IMR-90 (cell line): ENCODE results near the gene LRATD1. TPM values are rescaled to one million over a fixed set of nuclear protein-coding genes. Genes with fewer than 3 reads are reported as not detected.

Experiments used
- ATAC-seq: fragments of 200-7000 bp; cut with Tn5 transposase; 2 replicates; pipeline ENCODE4 v1.9.1; 2020; ENCODE audit warnings: low read depth, mild to moderate bottlenecking, moderate library complexity
- BruUV-seq: library from RNA; stranded (reverse); fragments of 400-500 nt; replicated peaks from 2 replicates; lab custom pipeline; 2021; lab: Mats Ljungman, UMichigan
- CTCF ChIA-PET: fragments of 300-600 bp; formaldehyde crosslinking; extraction: SDS; loops from one replicate; lab custom pipeline; 2021; ENCODE audit warnings: antibody characterized with exemption; lab: Yijun Ruan, JAX
- POLR2A ChIA-PET: fragments of 300-600 bp; sonication (Branson Sonifier 250); formaldehyde crosslinking; loops from one replicate; lab custom pipeline; 2022; ENCODE audit warnings: antibody characterized with exemption; ENCODE audit not compliant: unreplicated experiment; lab: Charles Lee
- DNase-seq: peaks from one replicate; pipeline ENCODE4 v3.0.0; 2013
- H2AFZ ChIP-seq: replicated peaks from 2 replicates; pipeline ENCODE3; 2013; ENCODE audit warnings: low read length, mild to moderate bottlenecking; ENCODE audit not compliant: poor library complexity
- H2AK5ac ChIP-seq: 2 replicates; pipeline ENCODE4 v1.6.1; 2013; ENCODE audit warnings: low read depth, low read length, inconsistent platforms
- H2AK9ac ChIP-seq: replicated peaks from 2 replicates; pipeline ENCODE3; 2013; ENCODE audit warnings: mild to moderate bottlenecking, low read depth, low read length, moderate library complexity; ENCODE audit not compliant: poor library complexity
- H2BK120ac ChIP-seq: 2 replicates; pipeline ENCODE4 v1.6.1; 2013; ENCODE audit warnings: low read depth, low read length, inconsistent platforms
- H2BK15ac ChIP-seq: 3 replicates; pipeline ENCODE4 v1.6.1; 2013; ENCODE audit warnings: low read depth, low read length, inconsistent platforms
- H2BK20ac ChIP-seq: 2 replicates; pipeline ENCODE4 v1.6.1; 2013; ENCODE audit warnings: low read depth, mild to moderate bottlenecking, inconsistent platforms, low read length, moderate library complexity
- H2BK5ac ChIP-seq: 2 replicates; pipeline ENCODE4 v1.6.1; 2013; ENCODE audit warnings: mild to moderate bottlenecking, low read depth, low read length, inconsistent platforms; ENCODE audit not compliant: poor library complexity, severe bottlenecking
- H3K14ac ChIP-seq: replicated peaks from 2 replicates; pipeline ENCODE4 v1.6.1; 2013; ENCODE audit warnings: low read depth, low read length, inconsistent platforms
- H3K18ac ChIP-seq: 2 replicates; pipeline ENCODE4 v1.6.1; 2013; ENCODE audit warnings: low read depth, low read length, control low read depth
- H3K23ac ChIP-seq: 2 replicates; pipeline ENCODE4 v1.6.1; 2013; ENCODE audit warnings: low read depth, low read length, inconsistent platforms
- H3K27ac ChIP-seq: 2 replicates; pipeline ENCODE4 v1.5.1; 2013; ENCODE audit warnings: mild to moderate bottlenecking, control low read depth, low read length; ENCODE audit not compliant: insufficient read depth
- H3K27me3 ChIP-seq: 2 replicates; pipeline ENCODE4 v1.6.1; 2013; ENCODE audit warnings: low read length; ENCODE audit not compliant: control insufficient read depth, insufficient read depth
- H3K36me3 ChIP-seq: 2 replicates; pipeline ENCODE4 v1.6.1; 2013; ENCODE audit warnings: low read length, mixed read lengths; ENCODE audit not compliant: control insufficient read depth, insufficient read depth
- H3K4ac ChIP-seq: 2 replicates; pipeline ENCODE4 v1.6.1; 2013; ENCODE audit warnings: low read depth, low read length, inconsistent platforms
- H3K4me1 ChIP-seq: 2 replicates; pipeline ENCODE4 v1.6.1; 2013; ENCODE audit warnings: low read length, mixed read lengths; ENCODE audit not compliant: control insufficient read depth, insufficient read depth
- H3K4me2 ChIP-seq: 2 replicates; pipeline ENCODE4 v1.6.1; 2013; ENCODE audit warnings: low read depth, mild to moderate bottlenecking, control low read depth, low read length, moderate library complexity
- H3K4me3 ChIP-seq: 2 replicates; pipeline ENCODE4 v1.5.1; 2013; ENCODE audit warnings: low read depth, mild to moderate bottlenecking, control low read depth, low read length, moderate library complexity; ENCODE audit not compliant: insufficient read depth
- H3K56ac ChIP-seq: 2 replicates; pipeline ENCODE4 v1.6.1; 2013; ENCODE audit warnings: low read length, inconsistent platforms; ENCODE audit not compliant: insufficient read depth; ENCODE audit errors: extremely low read depth
- H3K79me1 ChIP-seq, 2 experiments: 2 replicates each; pipeline ENCODE4 v1.6.1; 2013; ENCODE audit warnings: low read length in 2 of 2, inconsistent platforms in 1 of 2, low read depth in 1 of 2
- H3K9ac ChIP-seq: 2 replicates; pipeline ENCODE4 v1.6.1; 2013; ENCODE audit warnings: low read depth, low read length, control low read depth
- H3K9me1 ChIP-seq: 2 replicates; pipeline ENCODE4 v1.6.1; 2013; ENCODE audit warnings: low read length, inconsistent platforms; ENCODE audit not compliant: insufficient read depth
- H3K9me3 ChIP-seq: 2 replicates; pipeline ENCODE4 v1.6.1; 2013; ENCODE audit warnings: low read length; ENCODE audit not compliant: control insufficient read depth, insufficient read depth
- H4K20me1 ChIP-seq: 2 replicates; pipeline ENCODE4 v1.6.1; 2013; ENCODE audit warnings: low read length, inconsistent platforms; ENCODE audit not compliant: insufficient read depth
- H4K5ac ChIP-seq: 2 replicates; pipeline ENCODE4 v1.6.1; 2013; ENCODE audit warnings: mild to moderate bottlenecking, low read depth, low read length, control low read depth
- H4K8ac ChIP-seq, 2 experiments: 2 replicates each; pipeline ENCODE4 v1.6.1; 2013; ENCODE audit warnings: low read depth in 2 of 2, low read length in 2 of 2, control low read depth in 1 of 2, inconsistent platforms in 1 of 2
- H4K91ac ChIP-seq: 2 replicates; pipeline ENCODE4 v1.6.1; 2013; ENCODE audit warnings: low read depth, low read length, inconsistent platforms; ENCODE audit not compliant: insufficient read depth
- BHLHE40 ChIP-seq: fragments of 150-350 bp; IDR thresholded peaks from 2 replicates; pipeline ENCODE4 v1.6.1; 2016; ENCODE audit warnings: mild to moderate bottlenecking, low read depth, low read length
- CEBPB ChIP-seq: IDR thresholded peaks from 2 replicates; pipeline ENCODE4 v1.6.1; 2012; ENCODE audit warnings: low read depth, low read length, improper control_type of control experiment
- ELK1 ChIP-seq: fragments of 150-350 bp; IDR thresholded peaks from 2 replicates; pipeline ENCODE4 v1.6.1; 2016; ENCODE audit warnings: low read depth, mild to moderate bottlenecking, low read length, moderate library complexity, borderline replicate concordance
- FOS ChIP-seq: fragments of 150-350 bp; IDR thresholded peaks from 2 replicates; pipeline ENCODE4 v1.6.1; 2016; ENCODE audit warnings: low read depth, low read length
- POLR2A ChIP-seq: IDR thresholded peaks from 2 replicates; pipeline ENCODE4 v1.6.1; 2012; ENCODE audit warnings: mild to moderate bottlenecking, low read depth, low read length
- RAD21 ChIP-seq: IDR thresholded peaks from 2 replicates; pipeline ENCODE4 v1.6.1; 2012; ENCODE audit warnings: low read length, improper control_type of control experiment
- USF2 ChIP-seq: fragments of 150-350 bp; IDR thresholded peaks from 2 replicates; pipeline ENCODE4 v1.6.1; 2017; ENCODE audit warnings: mild to moderate bottlenecking, antibody characterized with exemption, low read length, low read depth
- WGBS, 2 experiments: methylation state at CpG; one replicate each; pipeline versions ENCODE4 v1.1.5 to v1.1.7; 2013; ENCODE audit warnings: missing lambda C conversion rate in 2 of 2; ENCODE audit not compliant: insufficient read length in 1 of 2; ENCODE audit errors: extremely low coverage in 2 of 2; 5-methylcytosine and 5-hydroxymethylcytosine counted together
- dilution Hi-C: fragments of 300-500 bp; cut with HindIII; formaldehyde crosslinking; loops from one replicate; pipeline ENCODE4 v1.14.3; 2018; ENCODE audit warnings: low sequenced_read_pairs; ENCODE audit not compliant: unreplicated experiment
- in situ Hi-C: fragments of 300-500 bp; cut with MboI; formaldehyde crosslinking; loops from 3 replicates; pipeline ENCODE4 v1.14.3; 2019; ENCODE audit warnings: low sequenced_read_pairs, inconsistent platforms, mixed read lengths
- intact Hi-C: fragments of 100-400 bp; cut with micrococcal nuclease; formaldehyde crosslinking; loops from 2 replicates; pipeline ENCODE4 v1.10.0; 2022
- polyA plus RNA-seq, 3 experiments: library from polyadenylated mRNA; depleted of rRNA; stranded (reverse); fragments of >200 nt; gene quantifications; 2 replicates each; pipeline ENCODE4 v1.2.3, GENCODE V29; 2012; ENCODE audit warnings: low replicate concordance in 1 of 3
- total RNA-seq: library from RNA; depleted of rRNA; stranded (reverse); fragments of >200 nt; gene quantifications from 2 replicates; pipeline ENCODE4 v1.2.3, GENCODE V29; 2012

LRATD1 gene
- total and polyA plus RNA-seq, 2 of the 4 experiments (the other 2 are of a cell fraction): 0.18 to 0.60 TPM

GRCh38 chr2:14608245-14608644 lies 24.3 kb upstream of the LRATD1 start:
- Histone ChIP-seq H3K79me1 (no peaks in the 10 kb centered on the region), H3K9me1 (no peaks in the 10 kb centered on the region), H2AK5ac (no peak overlapping the region), H4K20me1 (no peaks in the 10 kb centered on the region), H3K27me3 (no peaks in the 10 kb centered on the region), H2AK9ac (no peak overlapping the region), H4K91ac (no peak overlapping the region), H3K18ac (no peak overlapping the region), H2BK5ac (no peak overlapping the region), H3K36me3 (no peaks in the 10 kb centered on the region), H3K23ac (no peak overlapping the region), H3K14ac (no peak overlapping the region), H4K8ac (no peak overlapping the region), H3K9me3 (no peaks in the 10 kb centered on the region), H2BK20ac (no peak overlapping the region), H3K4me3 (no peak overlapping the region), H4K5ac (no peak overlapping the region), H3K4me1 (no peaks in the 10 kb centered on the region), H2BK15ac (no peak overlapping the region), H3K4ac (no peak overlapping the region), H3K4me2 (no peak overlapping the region), H3K27ac (no peak overlapping the region), H2AFZ (no peak overlapping the region), H3K9ac (no peak overlapping the region), H3K56ac (no peak overlapping the region), H2BK120ac (no peak overlapping the region)
- no CpG with 5 or more reads among the region's 2 CpGs for WGBS, 2 experiments
- in situ Hi-C loops: no loop called here
- TF ChIP-seq ELK1 (no peak), RAD21 (no peak), USF2 (no peak), FOS (no peak), BHLHE40 (no peak), POLR2A (no peak), CEBPB (no peak)
- POLR2A ChIA-PET: no interaction called here
- dilution Hi-C loops: no loop called here
- CTCF ChIA-PET: no interaction called here
- ATAC-seq (no peak), DNase-seq (no peak)
- no TSS peak for BruUV-seq
- intact Hi-C loops: no loop called here
